Spinal cord (tissue), 10 donors: ENCODE measurements around the gene PDCD1LG2. TPM values are rescaled to one million over a fixed set of nuclear protein-coding genes. Genes with fewer than 3 reads are reported as not detected.

ENCODE experiments used
- DNase-seq, 6 donors: peaks; one replicate each; pipeline versions ENCODE4 v3.0.0 to v3.0.0-alpha.2; 2013 to 2015; ENCODE audit warnings: low spot score in 6 of 6, low read depth in 4 of 6
- H3K27ac ChIP-seq: one replicate; pipeline ENCODE4 v1.5.1; 2013; ENCODE audit warnings: low read depth, low read length, control low read depth
- H3K27me3 ChIP-seq: one replicate; pipeline ENCODE4 v1.6.1; 2013; ENCODE audit warnings: low read length; ENCODE audit not compliant: control insufficient read depth, insufficient read depth
- H3K36me3 ChIP-seq: one replicate; pipeline ENCODE4 v1.6.1; 2013; ENCODE audit warnings: low read length; ENCODE audit not compliant: control insufficient read depth, insufficient read depth
- H3K4me1 ChIP-seq: one replicate; pipeline ENCODE4 v1.6.1; 2013; ENCODE audit warnings: low read length; ENCODE audit not compliant: control insufficient read depth, insufficient read depth
- H3K4me3 ChIP-seq: one replicate; pipeline ENCODE4 v1.5.1; 2013; ENCODE audit warnings: low read depth, low read length, control low read depth
- H3K9me3 ChIP-seq: one replicate; pipeline ENCODE4 v1.6.1; 2013; ENCODE audit warnings: low read length; ENCODE audit not compliant: control insufficient read depth, insufficient read depth
- WGBS: methylation state at CpG from one replicate; pipeline ENCODE4 v1.1.5; 2013; ENCODE audit warnings: missing lambda C conversion rate; ENCODE audit not compliant: insufficient coverage; 5-methylcytosine and 5-hydroxymethylcytosine counted together
- polyA plus RNA-seq, 2 donors: library from polyadenylated mRNA; unstranded; fragments of 120-200 nt; gene quantifications; one replicate each; pipeline ENCODE4 v1.2.1, GENCODE V29; 2013; ENCODE audit not compliant: insufficient read length in 2 of 2
- total RNA-seq, 2 donors: library from RNA; depleted of rRNA in 1 of 2; stranded (reverse); fragments of 120-200 nt in 1 of 2; fragments of >200 nt in 1 of 2; gene quantifications; one replicate each; pipeline versions ENCODE4 v1.2.3 to v1.2.4, GENCODE V29; 2013 to 2014
- donor health status: healthy.

PDCD1LG2 gene
- total and polyA plus RNA-seq, 4 donors, result 0.18 to 0.50 (median 0.27) TPM

GRCh38 chr9:5551368-5552150 is 41.2 kb downstream of the PDCD1LG2 start:
- no peak overlapping the region for H3K27ac ChIP-seq
- WGBS, result 95% methylated on average over 3 of the region's 4 CpGs
- H3K4me1 ChIP-seq, result no peaks in the 10 kb centered on the region
- H3K4me3 ChIP-seq, result no peak overlapping the region
- peak in 1 of 6 donors; percentile 27 for DNase-seq
- no peaks in the 10 kb centered on the region for H3K36me3 ChIP-seq
- H3K27me3 ChIP-seq, result no peaks in the 10 kb centered on the region
- H3K9me3 ChIP-seq, result no peaks in the 10 kb centered on the region

DNA sequence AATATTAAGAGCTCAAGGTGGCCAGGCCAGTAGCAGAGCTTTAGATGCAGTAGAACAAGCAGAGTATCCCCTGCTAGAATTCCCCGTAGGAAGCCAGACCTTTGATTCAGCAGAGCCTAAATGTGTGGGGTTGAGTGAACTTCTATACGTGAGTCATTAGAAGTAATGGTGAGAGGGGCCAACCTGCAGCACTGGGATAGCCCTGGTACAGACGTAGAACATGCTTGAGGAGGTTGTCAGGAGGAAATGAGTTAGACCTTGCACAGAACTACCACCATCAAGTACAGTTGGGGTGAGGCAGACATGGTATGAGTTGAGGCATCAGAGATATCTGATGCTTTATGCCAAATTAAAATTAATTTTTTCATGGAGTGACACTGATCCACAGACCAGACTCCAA is 42.0 kb downstream of the PDCD1LG2 start:
- 87% methylated on average over 2 of the region's 3 CpGs for WGBS
- Histone ChIP-seq H3K27me3 (no peaks in the 10 kb centered on the region), H3K27ac (no peak overlapping the region), H3K4me1 (no peaks in the 10 kb centered on the region), H3K36me3 (no peaks in the 10 kb centered on the region), H3K9me3 (no peaks in the 10 kb centered on the region), H3K4me3 (no peak overlapping the region)
- no peak for DNase-seq

DNA sequence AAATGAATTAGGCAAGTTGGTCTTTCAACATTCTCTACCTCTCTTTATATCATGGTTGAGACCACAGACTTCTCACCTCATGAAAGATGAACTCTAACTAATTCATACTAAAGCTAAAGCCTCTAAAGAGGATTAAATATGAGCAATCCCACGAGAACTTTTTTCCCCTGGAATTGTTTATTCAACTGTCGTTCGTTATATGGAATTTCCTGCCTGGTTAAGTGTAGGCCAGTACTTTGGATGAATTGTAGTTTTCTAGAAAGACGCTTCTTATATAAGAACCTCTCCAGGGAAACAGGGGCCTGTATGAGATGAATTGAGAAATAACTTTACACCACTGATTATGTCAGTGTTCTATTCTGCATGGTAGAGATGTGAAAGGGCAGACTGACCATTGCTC is 42.9 kb downstream of the PDCD1LG2 start:
- no peaks in the 10 kb centered on the region for H3K9me3 ChIP-seq
- no peak for DNase-seq
- no peak overlapping the region for H3K27ac ChIP-seq
- no peak overlapping the region for H3K4me3 ChIP-seq
- no peaks in the 10 kb centered on the region for H3K4me1 ChIP-seq
- no peaks in the 10 kb centered on the region for H3K36me3 ChIP-seq
- WGBS, result no CpG with 5 or more reads among the region's 4 CpGs
- no peaks in the 10 kb centered on the region for H3K27me3 ChIP-seq

GRCh38 chr9:5554254-5554653 is 43.9 kb downstream of the PDCD1LG2 start:
- H3K9me3 ChIP-seq, result no peaks in the 10 kb centered on the region
- H3K4me3 ChIP-seq, result no peak overlapping the region
- no peak overlapping the region for H3K27ac ChIP-seq
- no peaks in the 10 kb centered on the region for H3K27me3 ChIP-seq
- H3K36me3 ChIP-seq, result no peaks in the 10 kb centered on the region
- no peaks in the 10 kb centered on the region for H3K4me1 ChIP-seq
- WGBS, result no CpG with 5 or more reads among the region's 4 CpGs
- no peak for DNase-seq

DNA sequence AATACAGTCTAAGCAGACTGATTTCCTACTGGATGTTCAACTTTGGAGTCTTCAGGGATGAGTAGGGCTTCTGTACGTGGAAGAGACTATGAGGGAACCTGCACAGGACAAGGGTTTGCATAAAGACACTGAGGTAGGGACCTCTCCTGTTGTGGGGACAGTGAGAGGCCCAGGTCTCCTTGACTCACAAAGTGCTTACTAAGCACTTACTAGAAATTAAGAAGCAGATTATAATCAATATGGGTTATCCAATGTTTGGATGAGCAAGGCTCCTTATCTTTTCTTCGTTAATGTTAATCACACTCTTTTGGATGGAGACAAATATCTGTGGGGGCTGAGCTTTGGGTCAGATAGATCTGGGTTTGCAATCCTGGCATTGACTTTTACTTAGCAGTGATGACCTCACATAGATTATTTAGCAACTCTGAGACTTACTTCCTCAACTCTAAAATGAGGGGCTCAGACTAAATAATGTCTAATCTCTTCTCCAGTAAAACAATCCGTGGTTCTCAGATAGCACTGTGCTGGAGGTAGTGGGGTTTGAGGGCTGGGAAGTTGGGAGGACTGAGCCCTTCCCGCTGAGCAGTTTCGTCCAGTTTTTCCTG is 45.9 kb downstream of the PDCD1LG2 start:
- Histone ChIP-seq H3K4me1 (no peaks in the 10 kb centered on the region), H3K36me3 (no peaks in the 10 kb centered on the region), H3K27me3 (no peaks in the 10 kb centered on the region), H3K9me3 (no peaks in the 10 kb centered on the region), H3K27ac (no peak overlapping the region), H3K4me3 (no peak overlapping the region)
- 94% methylated on average over 3 of the region's 5 CpGs for WGBS
- DNase-seq, result no peak

DNA sequence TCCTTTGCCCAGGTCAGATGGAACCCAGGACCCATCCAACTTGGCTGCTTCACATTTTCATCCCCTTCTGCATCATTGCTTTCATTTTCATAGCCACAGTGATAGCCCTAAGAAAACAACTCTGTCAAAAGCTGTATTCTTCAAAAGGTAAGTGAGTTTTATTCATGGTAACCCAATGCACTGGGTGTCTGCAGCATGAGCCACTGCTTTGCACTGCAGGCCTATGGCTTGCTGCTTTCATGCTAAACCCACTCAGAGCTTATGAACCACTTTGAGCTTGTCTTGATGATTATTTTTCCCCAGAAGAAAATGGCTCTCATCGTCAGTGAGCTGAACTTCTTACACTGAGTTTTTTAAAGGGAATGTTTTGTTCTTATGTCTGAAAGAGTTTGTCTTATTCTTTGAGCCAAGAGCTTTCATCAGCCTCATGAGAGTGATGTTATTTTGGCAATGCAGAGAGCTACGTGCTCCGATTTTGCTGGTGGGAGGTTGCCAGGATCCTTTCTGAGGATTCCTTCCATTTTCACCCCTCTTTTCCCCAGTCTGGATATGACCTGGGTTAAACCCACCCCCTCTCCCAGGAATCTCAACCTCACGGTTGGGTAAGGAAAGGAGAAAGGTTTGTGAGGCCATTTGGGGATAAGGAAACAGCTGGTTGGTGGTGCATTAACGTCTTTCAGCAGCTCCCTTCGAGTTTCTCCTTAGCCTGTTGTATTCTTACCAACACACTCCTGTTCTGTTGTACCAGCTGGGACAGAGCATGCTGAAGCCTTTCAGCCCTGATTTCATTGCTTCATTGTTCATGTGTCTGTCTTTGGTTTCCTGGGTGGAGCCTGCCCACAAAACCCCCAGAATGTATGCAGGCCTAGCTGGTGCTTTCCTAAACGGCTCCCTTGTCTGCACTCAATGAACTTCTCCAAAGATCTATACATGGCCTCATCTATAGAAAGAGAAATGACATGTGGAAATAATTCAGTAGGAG is 47.6 kb downstream of the PDCD1LG2 start:
- DNase-seq, result peak in 2 of 6 donors; percentile 8 to 57
- Histone ChIP-seq H3K9me3 (no peaks in the 10 kb centered on the region), H3K4me1 (no peaks in the 10 kb centered on the region), H3K36me3 (no peaks in the 10 kb centered on the region), H3K27ac (peak overlapping the region; percentile 15), H3K27me3 (no peaks in the 10 kb centered on the region), H3K4me3 (no peak overlapping the region)
- WGBS, result no CpG with 5 or more reads among the region's 7 CpGs

DNA sequence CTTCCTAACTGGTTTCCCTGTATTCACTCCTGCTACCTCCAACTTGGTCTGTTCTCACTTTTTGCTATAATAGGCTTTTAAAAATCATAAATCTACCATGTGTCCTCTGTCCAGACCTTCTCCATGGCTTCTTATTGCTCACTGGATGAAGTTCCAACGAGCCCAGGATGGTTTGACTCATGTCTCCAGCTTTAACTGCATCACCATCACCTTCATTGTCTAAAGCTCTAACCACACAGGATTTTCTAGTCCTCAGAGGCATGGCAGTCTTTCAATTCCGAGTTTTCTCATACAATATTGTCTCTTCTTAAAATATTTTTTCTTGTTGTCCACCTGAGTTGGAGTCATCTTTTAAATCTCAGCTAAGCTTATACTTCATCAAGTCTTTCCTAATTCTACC is 49.3 kb downstream of the PDCD1LG2 start:
- 86% methylated on average over 1 of the region's 2 CpGs for WGBS
- no peaks in the 10 kb centered on the region for H3K9me3 ChIP-seq
- no peak for DNase-seq
- no peak overlapping the region for H3K4me3 ChIP-seq
- no peak overlapping the region for H3K27ac ChIP-seq
- no peaks in the 10 kb centered on the region for H3K36me3 ChIP-seq
- H3K4me1 ChIP-seq, result no peaks in the 10 kb centered on the region
- no peaks in the 10 kb centered on the region for H3K27me3 ChIP-seq

DNA sequence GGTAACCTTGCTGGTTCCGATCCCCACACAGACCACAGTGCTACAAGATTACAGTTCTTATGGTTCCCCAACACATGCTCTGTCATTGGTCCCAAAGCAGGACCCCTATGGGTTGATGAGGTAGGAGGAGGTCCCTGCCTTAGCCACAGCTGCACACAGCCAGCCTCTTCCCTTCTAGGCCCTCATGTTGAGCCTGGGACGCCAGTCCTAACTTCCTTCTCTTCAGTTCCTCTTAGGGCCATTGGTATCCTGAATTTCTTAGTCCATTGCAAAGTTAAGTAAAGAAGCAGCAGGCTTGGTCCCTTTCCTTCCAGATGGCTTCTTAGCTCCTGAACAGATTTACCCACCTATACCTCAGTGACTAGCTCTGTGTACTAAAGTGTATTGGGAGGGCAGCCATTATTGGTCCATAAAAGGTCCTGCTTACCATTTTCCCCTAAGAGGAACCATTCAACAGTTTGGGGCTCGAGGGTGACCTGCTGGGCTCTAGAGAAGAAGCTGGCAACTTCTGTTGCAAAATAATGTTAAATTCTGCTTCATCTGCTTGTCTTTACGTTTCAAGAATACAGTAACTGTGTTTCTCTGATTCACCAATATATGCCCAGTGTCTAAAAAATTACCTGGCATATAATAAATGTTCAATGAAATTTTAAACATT is 50.2 kb downstream of the PDCD1LG2 start:
- DNase-seq, result no peak
- Histone ChIP-seq H3K9me3 (no peaks in the 10 kb centered on the region), H3K36me3 (no peaks in the 10 kb centered on the region), H3K27me3 (no peaks in the 10 kb centered on the region), H3K27ac (no peak overlapping the region), H3K4me1 (no peaks in the 10 kb centered on the region), H3K4me3 (no peak overlapping the region)
- WGBS, result no CpG with 5 or more reads among the region's 4 CpGs

DNA sequence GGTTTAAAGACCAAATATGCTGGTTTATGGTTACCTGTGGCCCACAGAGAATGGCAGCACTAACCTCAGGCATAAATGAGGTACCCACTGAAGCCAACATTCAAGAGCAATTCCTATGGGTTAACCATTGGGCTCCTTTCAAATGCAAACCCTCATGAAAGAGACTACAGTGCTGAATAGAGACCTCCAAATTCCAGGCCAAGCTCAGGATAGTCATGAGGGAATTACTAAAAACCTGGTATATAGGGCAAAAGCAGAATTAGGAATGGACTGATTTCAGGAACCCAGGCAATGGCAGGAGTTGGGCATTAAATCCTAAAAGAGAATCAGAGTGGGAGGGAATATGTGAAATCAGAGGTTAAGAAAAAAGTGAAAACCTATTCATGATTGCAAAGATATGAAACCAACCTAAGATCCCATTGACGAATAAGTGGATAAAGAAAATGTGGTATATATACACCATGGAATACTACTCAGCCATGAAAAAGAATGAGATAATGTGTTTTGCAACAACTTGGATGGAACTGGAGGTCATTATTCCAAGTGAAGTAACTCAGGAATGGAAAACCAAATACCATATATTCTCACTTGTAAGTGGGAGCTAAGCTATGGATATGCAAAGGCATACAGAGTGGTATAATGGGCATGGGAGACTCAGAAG is 51.6 kb downstream of the PDCD1LG2 start:
- no CpG with 5 or more reads among the region's 1 CpG for WGBS
- H3K27me3 ChIP-seq, result no peaks in the 10 kb centered on the region
- H3K9me3 ChIP-seq, result no peaks in the 10 kb centered on the region
- no peaks in the 10 kb centered on the region for H3K4me1 ChIP-seq
- no peak overlapping the region for H3K27ac ChIP-seq
- DNase-seq, result no peak
- no peak overlapping the region for H3K4me3 ChIP-seq
- H3K36me3 ChIP-seq, result no peaks in the 10 kb centered on the region
